Lower lobe of right lung (tissue), 2 donors: Measurements from ENCODE around the gene UBAC2. TPM values are rescaled to one million over a fixed set of nuclear protein-coding genes. Genes with fewer than 3 reads are reported as not detected.
"Not testable (repeated sequence)": the region's sequence is repeated elsewhere in the genome, so short reads cannot be mapped to it uniquely, and the experiment has no call there.

Experiments used
- ATAC-seq, 2 donors: fragments of 200-7000 bp; cut with Tn5 transposase; one replicate each; pipeline ENCODE4 v1.9.1; 2020 to 2022; ENCODE audit warnings: mild to moderate bottlenecking in 2 of 2, moderate library complexity in 2 of 2
- DNase-seq: peaks from one replicate; pipeline ENCODE4 v3.0.0-alpha.2; 2020
- H3K27ac ChIP-seq: fragments of 200-600 bp; one replicate; pipeline ENCODE4 v1.8.0; 2022
- H3K27me3 ChIP-seq: fragments of 200-600 bp; one replicate; pipeline ENCODE4 v1.8.0; 2022; ENCODE audit warnings: low read depth
- H3K36me3 ChIP-seq: fragments of 200-600 bp; one replicate; pipeline ENCODE4 v1.8.0; 2022; ENCODE audit warnings: mild to moderate bottlenecking
- H3K4me1 ChIP-seq: fragments of 200-600 bp; one replicate; pipeline ENCODE4 v1.8.0; 2022
- H3K4me3 ChIP-seq: fragments of 200-600 bp; one replicate; pipeline ENCODE4 v1.8.0; 2022; ENCODE audit warnings: mild to moderate bottlenecking
- H3K9me3 ChIP-seq: fragments of 200-600 bp; one replicate; pipeline ENCODE4 v1.8.0; 2022
- intact Hi-C: fragments of 100-400 bp; cut with DNase I; formaldehyde crosslinking; loops from one replicate; pipeline ENCODE4 v1.11.0; 2022
- total RNA-seq: library from RNA; stranded (reverse); fragmentation: NEBNext Ultra II Directional; extraction: Animal tissue kit (Norgen Biotek cat#: 25700); gene quantifications from one replicate; pipeline ENCODE4 v1.2.1, GENCODE V29; 2021
- TF ChIP-seq, protein P1 (sequence below): fragments of 200-600 bp; IDR thresholded peaks from one replicate; pipeline ENCODE4 v1.8.0; 2022; ENCODE audit warnings: antibody characterized with exemption, mild to moderate bottlenecking
- donor health status: DM: no; HTN: yes; CAD: no; lungs with severe emphysema.

UBAC2 gene
- total RNA-seq, 1 donor from 2014 or later, result 44.5 TPM

DNA sequence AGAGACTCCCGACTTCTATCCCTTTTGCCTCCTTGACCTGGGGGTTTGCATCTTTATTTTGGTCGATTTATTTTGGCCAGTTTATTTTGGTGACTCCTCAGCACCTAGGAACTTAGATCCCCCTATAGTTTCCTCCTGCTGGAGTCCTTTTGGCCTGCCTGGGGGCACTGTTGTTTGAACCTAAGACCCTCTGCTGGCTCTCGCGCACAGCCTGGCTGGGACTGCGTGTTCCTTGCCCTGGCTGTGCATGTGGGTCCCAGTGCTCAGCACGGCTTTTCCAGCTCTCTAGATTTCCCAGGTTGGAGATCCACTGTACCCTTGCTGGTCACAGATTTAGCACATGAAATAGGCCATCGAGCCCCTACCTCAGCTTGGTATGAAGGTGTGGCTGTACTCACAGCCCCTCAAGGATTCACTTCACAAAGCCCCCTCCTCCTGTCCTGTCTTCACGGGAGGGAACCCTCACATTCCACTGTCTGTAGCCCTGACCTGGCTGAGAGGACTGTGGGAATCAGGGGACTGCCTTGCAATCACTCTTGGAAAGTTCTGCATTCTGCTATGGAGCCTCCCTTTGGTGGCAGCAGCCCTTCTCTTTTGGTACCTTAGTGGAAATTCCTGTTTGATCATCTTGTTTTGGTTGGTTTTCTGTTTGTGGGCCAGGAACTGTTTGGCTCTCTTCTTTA lies 8.3 kb downstream of the UBAC2 start:
- intact Hi-C loops, result no loop called here
- peaks cover 5% of the 10 kb centered on the region for H3K36me3 ChIP-seq
- H3K4me3 ChIP-seq, result no peak overlapping the region
- DNase-seq, result no peak
- H3K4me1 ChIP-seq, result peaks cover 7% of the 10 kb centered on the region
- H3K9me3 ChIP-seq, result no peaks in the 10 kb centered on the region
- ATAC-seq, result no peak
- H3K27ac ChIP-seq, result no peak overlapping the region
- TF ChIP-seq, protein P1, sequence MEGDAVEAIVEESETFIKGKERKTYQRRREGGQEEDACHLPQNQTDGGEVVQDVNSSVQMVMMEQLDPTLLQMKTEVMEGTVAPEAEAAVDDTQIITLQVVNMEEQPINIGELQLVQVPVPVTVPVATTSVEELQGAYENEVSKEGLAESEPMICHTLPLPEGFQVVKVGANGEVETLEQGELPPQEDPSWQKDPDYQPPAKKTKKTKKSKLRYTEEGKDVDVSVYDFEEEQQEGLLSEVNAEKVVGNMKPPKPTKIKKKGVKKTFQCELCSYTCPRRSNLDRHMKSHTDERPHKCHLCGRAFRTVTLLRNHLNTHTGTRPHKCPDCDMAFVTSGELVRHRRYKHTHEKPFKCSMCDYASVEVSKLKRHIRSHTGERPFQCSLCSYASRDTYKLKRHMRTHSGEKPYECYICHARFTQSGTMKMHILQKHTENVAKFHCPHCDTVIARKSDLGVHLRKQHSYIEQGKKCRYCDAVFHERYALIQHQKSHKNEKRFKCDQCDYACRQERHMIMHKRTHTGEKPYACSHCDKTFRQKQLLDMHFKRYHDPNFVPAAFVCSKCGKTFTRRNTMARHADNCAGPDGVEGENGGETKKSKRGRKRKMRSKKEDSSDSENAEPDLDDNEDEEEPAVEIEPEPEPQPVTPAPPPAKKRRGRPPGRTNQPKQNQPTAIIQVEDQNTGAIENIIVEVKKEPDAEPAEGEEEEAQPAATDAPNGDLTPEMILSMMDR, result no peak
- H3K27me3 ChIP-seq, result no peaks in the 10 kb centered on the region

DNA sequence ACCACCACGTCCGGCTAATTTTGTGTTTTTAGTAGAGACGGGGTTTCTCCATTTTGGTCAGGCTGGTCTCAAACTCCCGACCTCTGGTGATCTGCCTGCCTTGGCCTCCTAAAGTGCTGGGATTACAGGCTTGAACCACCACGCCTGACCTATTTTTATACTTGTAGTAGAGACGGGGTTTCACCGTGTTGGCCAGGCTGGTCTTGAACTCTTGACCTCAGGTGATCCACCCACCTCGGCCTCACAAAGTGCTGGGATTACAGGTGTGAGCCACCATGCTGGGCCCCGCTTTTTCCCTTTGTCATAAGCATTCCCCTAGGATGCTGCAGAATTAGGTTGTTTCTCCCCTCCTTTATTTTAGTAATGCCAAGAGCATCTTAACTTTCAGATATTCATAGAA lies 10.0 kb downstream of the UBAC2 start:
- H3K4me3 ChIP-seq, ATAC-seq, H3K4me1 ChIP-seq, H3K27ac ChIP-seq, H3K9me3 ChIP-seq, intact Hi-C loops, H3K27me3 ChIP-seq, H3K36me3 ChIP-seq, DNase-seq: not testable (repeated sequence)

DNA sequence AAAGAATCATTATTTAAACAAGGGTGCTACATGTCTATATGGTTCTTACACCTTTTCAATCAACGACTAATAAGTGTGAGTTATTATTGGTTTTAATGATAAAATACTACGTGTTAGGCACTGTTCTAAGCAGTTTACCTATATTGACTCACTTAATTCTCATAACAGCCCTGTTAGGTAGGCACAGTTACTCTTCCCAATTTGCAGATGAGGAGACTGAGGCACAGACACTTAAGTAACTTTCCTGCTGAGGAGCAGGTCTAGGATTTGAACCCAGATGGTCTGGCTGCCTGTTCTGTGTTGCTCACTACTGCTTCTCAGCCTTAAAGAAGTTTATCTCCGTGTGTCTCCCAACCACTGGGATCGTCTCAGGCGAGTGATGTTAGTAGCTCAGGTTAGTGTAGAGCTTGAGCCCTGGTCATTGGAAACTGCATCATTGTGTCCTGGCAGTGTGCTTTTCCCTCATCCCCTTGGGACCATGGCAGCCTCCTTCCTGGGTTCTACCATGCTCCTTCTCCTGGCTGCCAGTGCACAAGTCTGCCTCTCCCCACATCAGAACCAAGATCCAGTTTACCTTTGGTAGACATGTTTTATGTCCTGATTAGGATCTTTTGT lies 10.9 kb downstream of the UBAC2 start:
- DNase-seq (no peak), ATAC-seq (no peak)
- TF ChIP-seq, protein P1, result no peak
- H3K4me1 ChIP-seq, result no peaks in the 10 kb centered on the region
- no peak overlapping the region for H3K4me3 ChIP-seq
- H3K36me3 ChIP-seq, result no peaks in the 10 kb centered on the region
- intact Hi-C loops, result no loop called here
- H3K27me3 ChIP-seq, result no peaks in the 10 kb centered on the region
- H3K27ac ChIP-seq, result no peak overlapping the region
- H3K9me3 ChIP-seq, result no peaks in the 10 kb centered on the region

DNA sequence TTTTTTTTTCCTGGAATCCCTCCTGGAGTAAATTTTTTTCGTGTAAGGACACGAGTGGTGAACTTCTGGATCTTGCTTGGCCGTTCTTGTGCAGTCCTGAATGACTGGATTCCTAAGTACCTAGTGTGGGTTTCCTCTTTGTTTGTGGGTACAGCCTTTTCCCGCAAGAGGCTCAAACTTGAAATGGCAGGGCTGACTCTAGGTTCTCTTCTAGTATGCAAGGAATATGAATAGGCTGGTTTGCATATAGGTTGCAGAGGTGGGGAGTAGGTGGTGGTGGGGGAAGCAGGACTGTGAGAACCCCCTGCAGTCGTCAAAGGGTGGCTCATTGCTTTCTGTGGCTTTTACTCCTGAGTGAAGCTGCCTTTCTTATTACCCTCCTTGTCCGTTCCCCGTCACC lies 13.6 kb downstream of the UBAC2 start:
- Histone ChIP-seq H3K27ac (no peak overlapping the region), H3K4me3 (no peak overlapping the region), H3K36me3 (no peaks in the 10 kb centered on the region), H3K9me3 (no peaks in the 10 kb centered on the region), H3K27me3 (no peaks in the 10 kb centered on the region), H3K4me1 (peaks cover 18% of the 10 kb centered on the region)
- DNase-seq (no peak), ATAC-seq (no peak)
- TF ChIP-seq, protein P1, result no peak
- intact Hi-C loops, result no loop called here

DNA sequence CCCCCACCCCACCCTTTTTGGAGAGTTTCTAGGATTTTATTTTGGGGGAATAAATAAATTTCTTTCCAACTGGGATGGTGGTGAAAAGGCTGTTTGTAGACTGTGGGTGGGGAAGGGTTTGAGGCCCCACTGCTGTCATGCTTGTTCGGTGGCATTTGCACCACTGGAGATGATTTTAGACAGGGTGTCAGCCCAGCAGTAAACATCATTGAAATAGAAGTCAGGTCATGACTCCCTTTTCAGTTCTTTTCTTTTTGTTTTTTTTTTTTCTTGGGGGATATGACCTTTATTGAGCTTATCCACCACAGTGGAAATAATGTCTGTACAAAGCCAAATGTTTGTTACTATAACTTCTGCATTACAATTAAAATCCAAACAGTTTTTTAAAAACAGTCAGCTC lies 14.1 kb downstream of the UBAC2 start:
- H3K27me3 ChIP-seq, result no peaks in the 10 kb centered on the region
- no peaks in the 10 kb centered on the region for H3K36me3 ChIP-seq
- no peak for ATAC-seq
- TF ChIP-seq, protein P1, result no peak
- H3K9me3 ChIP-seq, result no peaks in the 10 kb centered on the region
- intact Hi-C loops, result no loop called here
- H3K4me3 ChIP-seq, result no peak overlapping the region
- DNase-seq, result no peak
- H3K27ac ChIP-seq, result no peak overlapping the region
- peaks cover 18% of the 10 kb centered on the region for H3K4me1 ChIP-seq

DNA sequence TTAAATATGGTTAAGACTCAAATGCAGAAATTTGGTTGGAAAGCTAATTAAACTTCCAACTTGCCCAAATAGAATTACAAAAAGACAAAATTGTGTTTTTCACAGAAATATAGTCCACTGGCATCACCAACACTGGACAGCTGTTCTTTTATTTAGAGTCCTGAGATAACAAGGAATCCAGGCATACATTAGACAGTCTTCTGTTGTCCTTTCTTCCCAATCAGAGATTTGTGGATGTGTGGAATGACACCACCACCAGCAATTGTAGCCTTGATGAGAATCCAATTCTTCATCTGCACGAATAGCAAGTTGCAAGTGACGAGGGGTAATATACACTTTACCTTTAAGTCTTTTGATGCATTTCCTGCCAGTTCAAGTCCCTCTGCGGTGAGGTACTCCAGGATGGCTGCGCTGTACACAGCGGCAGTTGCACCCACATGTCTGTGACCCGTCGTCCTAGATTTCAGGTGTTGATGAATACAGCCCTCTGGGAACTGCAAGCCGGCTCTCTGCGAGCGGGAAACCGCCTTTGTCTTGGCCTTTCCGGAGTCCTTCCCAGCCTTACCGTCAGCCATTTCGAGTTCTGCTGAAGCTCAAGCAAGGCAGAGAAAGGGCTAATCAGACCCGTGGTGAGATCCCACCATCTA lies 14.7 kb downstream of the UBAC2 start:
- TF ChIP-seq, protein P1, result no peak
- no peaks in the 10 kb centered on the region for H3K27me3 ChIP-seq
- H3K36me3 ChIP-seq, result no peaks in the 10 kb centered on the region
- intact Hi-C loops, result no loop called here
- no peak for DNase-seq
- H3K4me1 ChIP-seq, result peaks cover 22% of the 10 kb centered on the region
- no peaks in the 10 kb centered on the region for H3K9me3 ChIP-seq
- H3K4me3 ChIP-seq, result no peak overlapping the region
- peak; percentile 51 to 55 for ATAC-seq
- H3K27ac ChIP-seq, result peak overlapping the region; percentile 34
